Activated naive CD8-positive, alpha-beta T cell treated with anti-CD3 and anti-CD28 coated beads, Interleukin-2, amount 50 U/mL, for 24 hours (primary cell): Measurements from ENCODE around the gene POP4.
"Not testable (repeated sequence)": the region's sequence is repeated elsewhere in the genome, so short reads cannot be mapped to it uniquely, and the experiment has no call there.

Source experiments
- ATAC-seq: fragments of 150-1000 bp; cut with Tn5 transposase; one replicate; pipeline ENCODE4 v1.10.0; 2021
- DNase-seq: peaks from one replicate; pipeline ENCODE4 v3.0.0; 2021
- H3K27ac Mint-ChIP-seq: one replicate; pipeline ENCODE4 v1.8.0; 2021; ENCODE audit warnings: mild to moderate bottlenecking, mixed read lengths
- H3K27me3 Mint-ChIP-seq: one replicate; pipeline ENCODE4 v1.8.0; 2021; ENCODE audit warnings: mixed read lengths
- H3K36me3 Mint-ChIP-seq: one replicate; pipeline ENCODE4 v1.8.0; 2021; ENCODE audit warnings: low read depth, mixed read lengths
- H3K4me1 Mint-ChIP-seq: one replicate; pipeline ENCODE4 v1.8.0; 2021; ENCODE audit warnings: mixed read lengths
- H3K4me3 Mint-ChIP-seq: one replicate; pipeline ENCODE4 v1.8.0; 2021; ENCODE audit warnings: mild to moderate bottlenecking, moderate library complexity, mixed read lengths
- H3K9me3 Mint-ChIP-seq: one replicate; pipeline ENCODE4 v1.8.0; 2021; ENCODE audit warnings: mixed read lengths

POP4 gene, protein sequence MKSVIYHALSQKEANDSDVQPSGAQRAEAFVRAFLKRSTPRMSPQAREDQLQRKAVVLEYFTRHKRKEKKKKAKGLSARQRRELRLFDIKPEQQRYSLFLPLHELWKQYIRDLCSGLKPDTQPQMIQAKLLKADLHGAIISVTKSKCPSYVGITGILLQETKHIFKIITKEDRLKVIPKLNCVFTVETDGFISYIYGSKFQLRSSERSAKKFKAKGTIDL

DNA sequence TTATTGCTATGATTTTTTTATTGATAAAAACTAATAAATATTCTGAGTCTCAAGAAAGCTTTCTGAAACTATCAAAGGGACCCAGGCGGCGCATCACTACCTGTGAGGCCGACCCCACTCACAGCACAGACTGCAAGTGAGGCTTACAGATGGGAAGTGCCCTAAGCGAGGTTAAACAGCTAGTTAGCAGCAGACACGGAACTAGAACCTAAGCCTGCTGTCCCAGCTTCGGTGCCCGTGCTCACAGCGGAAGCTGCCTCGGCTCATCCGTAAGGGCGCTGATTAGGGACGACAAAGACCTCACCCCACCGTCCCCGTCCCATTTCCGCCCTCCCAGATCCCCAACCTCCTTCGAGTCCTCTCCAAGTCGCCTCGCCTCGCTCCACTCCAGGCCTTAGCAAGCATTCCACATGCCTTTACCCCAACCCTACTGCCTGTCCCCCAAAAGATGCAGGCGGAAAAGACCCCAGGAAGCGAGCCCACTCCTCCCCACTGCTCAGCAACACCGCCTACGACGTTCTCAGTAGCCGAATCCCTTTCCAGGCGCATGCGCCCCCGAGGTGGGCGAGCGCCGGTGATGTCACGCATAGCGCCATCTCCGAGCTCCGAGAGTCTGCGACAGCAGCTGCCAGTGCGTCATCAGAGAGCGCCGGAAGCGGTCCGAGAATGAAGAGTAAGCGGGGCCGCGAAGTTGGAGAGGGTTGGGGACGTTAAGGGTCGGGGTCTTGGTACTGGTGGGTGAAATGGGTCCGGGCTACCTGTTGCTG lies at the start of gene POP4:
POP4 (plus strand) TSS at position 631 of the 767 bp plus-strand sequence; CDS start at position 667, 36 bp downstream.
- Mint-ChIP-seq H3K9me3 (no peaks in the 10 kb centered on the region), H3K4me3 (peak within 1 kb of the TSS; percentile 100), H3K27ac (peak within 1 kb of the TSS; percentile 100), H3K36me3 (peaks cover 21% of the 10 kb centered on the region), H3K27me3 (peaks cover 3% of the 10 kb centered on the region), H3K4me1 (peaks cover 34% of the 10 kb centered on the region)
- ATAC-seq (peak; percentile 78), DNase-seq (peak; percentile 100)

DNA sequence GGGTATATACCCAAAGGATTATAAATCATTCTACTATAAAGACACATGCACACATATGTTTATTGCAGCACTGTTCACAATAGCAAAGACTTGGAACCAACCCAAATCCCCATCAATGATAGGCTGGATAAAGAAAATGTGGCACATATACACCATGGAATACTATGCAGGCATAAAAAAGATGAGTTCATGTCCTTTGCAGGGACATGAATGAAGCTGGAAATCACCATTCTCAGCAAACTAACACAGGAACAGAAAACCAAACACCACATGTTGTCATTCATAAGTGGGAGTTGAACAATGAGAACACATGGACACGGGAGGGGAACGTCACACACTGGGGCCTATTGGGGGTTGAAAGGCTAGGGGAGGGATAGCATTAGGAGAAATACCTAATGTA lies 47.0 kb upstream of the POP4 start:
- H3K4me1 Mint-ChIP-seq, H3K4me3 Mint-ChIP-seq, H3K27ac Mint-ChIP-seq, ATAC-seq, DNase-seq, H3K36me3 Mint-ChIP-seq: not testable (repeated sequence)
- H3K9me3 Mint-ChIP-seq: peaks cover 33% of the 10 kb centered on the region
- peaks cover 33% of the 10 kb centered on the region for H3K27me3 Mint-ChIP-seq

DNA sequence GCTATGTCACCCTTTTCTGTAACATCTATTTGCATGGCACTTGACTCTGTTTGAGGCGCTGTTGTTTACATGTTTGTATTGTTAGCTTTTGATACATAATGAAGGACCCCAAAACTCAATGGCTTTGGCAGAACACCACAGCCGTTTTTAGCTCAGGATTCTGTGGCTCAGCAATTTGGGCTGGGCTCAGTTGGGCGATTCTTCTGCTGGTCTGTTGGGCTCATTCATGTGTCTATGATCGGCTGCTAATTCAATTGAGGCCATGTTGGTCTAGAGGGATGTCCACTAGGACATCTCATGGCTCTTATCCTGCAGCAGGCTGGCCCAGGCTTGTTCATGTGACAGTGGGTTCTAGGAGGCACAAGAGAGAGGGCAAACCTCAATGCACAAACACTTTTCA lies 46.3 kb upstream of the POP4 start:
- Mint-ChIP-seq H3K9me3 (peaks cover 27% of the 10 kb centered on the region), H3K4me1 (peaks cover 4% of the 10 kb centered on the region)

DNA sequence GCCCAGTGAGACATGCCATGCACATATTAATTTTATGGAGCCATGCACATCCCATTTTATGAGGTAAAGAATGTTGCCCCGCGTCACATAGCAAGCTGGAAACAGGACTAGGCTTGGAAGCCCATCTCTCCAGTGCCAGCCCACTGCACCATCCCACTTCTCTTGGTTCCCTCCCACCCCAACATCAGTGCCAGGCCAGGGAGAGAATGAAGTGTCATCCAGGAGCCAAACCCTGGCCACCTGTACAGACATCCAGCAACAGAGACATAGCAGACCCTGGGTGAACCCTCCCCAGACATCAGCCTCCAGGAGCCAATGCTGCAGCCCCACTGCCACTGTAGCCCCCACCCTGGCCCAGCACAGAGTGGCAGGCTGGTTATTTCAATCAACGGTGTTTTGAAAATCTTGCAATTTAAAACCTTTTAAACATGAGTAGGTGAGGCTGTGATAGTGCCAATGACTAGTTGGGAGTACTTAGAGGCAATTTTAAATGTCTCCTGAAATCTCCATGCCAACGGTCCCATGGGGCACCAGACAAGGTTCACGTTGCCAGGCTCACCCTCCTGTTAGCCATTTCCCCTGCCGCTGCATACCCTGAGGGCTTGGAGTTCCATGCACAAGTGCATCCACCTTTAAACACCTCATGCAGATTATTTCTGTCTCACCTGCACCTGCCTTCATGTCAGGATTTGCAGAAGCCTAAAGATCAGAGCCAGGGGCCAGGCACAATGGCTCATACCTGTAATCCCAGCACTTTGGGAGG lies 45.6 kb upstream of the POP4 start:
- H3K4me1 Mint-ChIP-seq: peaks cover 11% of the 10 kb centered on the region
- no peak for DNase-seq
- peaks cover 33% of the 10 kb centered on the region for H3K27me3 Mint-ChIP-seq
- no peak overlapping the region for H3K4me3 Mint-ChIP-seq
- peaks cover 4% of the 10 kb centered on the region for H3K36me3 Mint-ChIP-seq
- peaks cover 19% of the 10 kb centered on the region for H3K9me3 Mint-ChIP-seq
- ATAC-seq: no peak
- no peak overlapping the region for H3K27ac Mint-ChIP-seq

More for the DNA sequence above, 46.3 kb upstream of the POP4 start:
- ATAC-seq (no peak), DNase-seq (no peak)
- Mint-ChIP-seq H3K27ac (no peak overlapping the region), H3K36me3 (peaks cover 4% of the 10 kb centered on the region), H3K4me3 (no peak overlapping the region), H3K27me3 (peaks cover 32% of the 10 kb centered on the region)

DNA sequence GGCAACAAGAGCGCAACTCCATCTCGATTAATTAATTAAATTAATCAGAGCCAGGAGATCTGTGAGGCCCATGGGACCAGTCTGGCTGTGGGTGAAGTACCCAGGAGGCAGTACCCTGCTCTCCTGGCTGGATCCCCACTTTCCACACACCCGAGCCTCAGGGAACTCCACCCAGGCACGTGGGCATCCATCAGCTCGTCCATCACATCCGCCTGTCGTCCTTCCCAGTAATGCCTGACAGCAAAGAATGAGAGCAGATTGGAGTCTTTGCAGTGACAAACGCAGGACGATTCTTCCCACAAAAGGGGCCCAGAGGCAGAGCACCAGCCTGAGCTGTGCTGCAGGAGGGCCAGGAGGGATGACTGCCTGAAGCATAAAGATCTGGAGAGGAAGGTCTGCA lies 44.5 kb upstream of the POP4 start:
- Mint-ChIP-seq H3K4me1 (peaks cover 15% of the 10 kb centered on the region), H3K4me3 (no peak overlapping the region), H3K27ac (no peak overlapping the region), H3K27me3 (peaks cover 35% of the 10 kb centered on the region), H3K9me3 (peaks cover 12% of the 10 kb centered on the region), H3K36me3 (peaks cover 4% of the 10 kb centered on the region)
- no peak for ATAC-seq
- no peak for DNase-seq

DNA sequence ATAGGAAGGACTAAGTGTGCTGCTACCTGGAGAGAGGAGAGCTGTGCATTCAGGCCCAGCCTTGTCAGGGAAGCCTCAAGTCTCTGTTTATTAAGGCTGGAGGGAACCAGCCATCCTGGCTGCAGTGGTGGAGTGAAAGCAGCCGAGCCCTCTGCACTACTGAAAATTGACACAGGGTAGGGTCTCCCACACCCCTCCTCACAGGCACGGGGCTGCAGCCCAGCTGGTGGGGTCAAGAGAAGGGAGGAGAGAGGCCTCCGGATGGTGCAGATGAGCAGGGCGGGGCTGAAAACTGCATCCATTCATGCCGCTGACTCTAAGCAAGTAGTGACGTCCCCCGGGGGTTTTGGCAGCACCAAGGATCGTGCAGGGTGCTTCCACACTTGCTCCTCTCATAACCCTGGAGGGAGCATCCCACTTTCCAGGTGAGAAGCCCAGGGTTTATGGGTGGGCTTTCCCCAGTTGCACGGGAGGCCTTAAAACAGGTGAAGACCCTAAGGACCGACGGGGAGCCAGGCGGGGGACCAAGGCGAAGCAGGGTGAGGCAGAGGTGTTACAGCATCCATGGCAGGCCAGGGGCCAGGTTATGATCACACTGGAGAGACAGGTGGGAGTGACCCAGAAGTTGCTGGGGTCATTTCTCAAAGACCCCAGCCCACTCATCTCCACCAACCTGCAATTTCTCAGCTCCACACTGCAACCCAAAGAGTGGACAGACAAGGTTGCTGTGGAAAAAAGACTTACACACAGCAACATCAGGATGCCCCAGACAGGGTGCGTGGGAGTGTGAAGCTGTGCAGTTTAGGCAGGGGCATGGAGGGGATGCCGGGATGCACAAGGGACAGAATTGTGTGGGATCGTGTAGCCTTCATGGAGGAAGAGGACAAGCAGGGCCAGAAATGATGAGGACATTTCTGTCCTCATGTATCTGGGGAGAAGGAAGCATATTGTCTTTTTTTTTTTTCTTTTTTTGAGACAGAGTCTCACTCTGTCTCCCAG lies 43.5 kb upstream of the POP4 start:
- Mint-ChIP-seq H3K27ac (no peak overlapping the region), H3K9me3 (peaks cover 10% of the 10 kb centered on the region), H3K4me1 (peaks cover 15% of the 10 kb centered on the region), H3K4me3 (no peak overlapping the region), H3K27me3 (peaks cover 31% of the 10 kb centered on the region), H3K36me3 (peaks cover 4% of the 10 kb centered on the region)
- ATAC-seq (no peak), DNase-seq (no peak)

DNA sequence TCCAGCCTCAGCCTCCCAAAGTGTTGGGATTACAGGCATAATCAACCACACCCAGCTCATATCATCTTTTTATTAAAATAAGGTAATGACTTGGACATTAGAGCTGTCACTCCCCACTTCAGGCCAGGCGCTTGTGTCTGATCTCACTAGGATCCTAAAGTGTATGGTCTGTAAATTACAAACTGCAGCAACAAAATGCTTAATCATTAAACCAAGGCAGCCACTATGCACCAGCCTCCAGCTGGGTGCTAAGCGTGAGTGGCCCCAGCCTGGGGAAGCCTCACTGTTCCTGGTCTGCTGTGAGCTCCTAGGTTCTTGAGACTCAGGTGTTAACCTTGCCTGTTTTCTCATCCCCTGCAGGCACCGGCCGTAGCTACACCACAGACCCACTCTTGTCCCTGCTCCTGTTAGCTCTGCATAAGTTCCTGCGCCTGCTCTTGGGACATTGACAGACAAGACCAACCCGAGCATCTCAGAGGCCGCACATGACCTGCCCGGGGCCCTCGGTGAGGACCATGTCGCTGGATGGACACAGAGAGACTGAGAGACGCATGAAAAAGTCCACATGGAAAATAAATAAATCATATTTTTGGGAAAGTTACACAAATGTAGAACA lies 42.5 kb upstream of the POP4 start:
- Mint-ChIP-seq H3K9me3 (peaks cover 4% of the 10 kb centered on the region), H3K27ac (no peak overlapping the region), H3K4me1 (peaks cover 15% of the 10 kb centered on the region), H3K27me3 (peaks cover 34% of the 10 kb centered on the region), H3K4me3 (no peak overlapping the region), H3K36me3 (peaks cover 4% of the 10 kb centered on the region)
- no peak for DNase-seq
- ATAC-seq: no peak

DNA sequence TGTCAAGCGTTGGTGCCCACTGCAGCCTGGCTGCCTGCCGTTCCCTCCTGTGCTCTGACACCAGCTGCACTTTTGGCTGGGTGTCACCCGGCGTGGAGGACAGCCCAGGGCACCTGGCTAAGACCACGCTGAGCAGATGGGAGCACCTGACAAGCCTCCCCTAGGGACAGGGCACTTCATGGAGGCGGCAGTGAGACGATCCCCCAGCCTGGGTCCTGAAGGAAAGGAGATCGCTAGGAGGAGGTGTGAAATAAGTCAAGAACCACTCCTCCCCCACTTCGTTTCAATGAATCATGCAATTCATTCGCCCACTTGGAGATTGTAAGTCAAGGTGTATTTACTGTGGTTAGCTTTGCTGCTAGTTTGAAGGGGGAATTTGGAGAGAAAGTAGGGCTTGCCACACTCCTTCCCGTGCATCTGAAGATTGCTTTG lies 41.5 kb upstream of the POP4 start:
- no peaks in the 10 kb centered on the region for H3K9me3 Mint-ChIP-seq
- ATAC-seq: peak; percentile 74
- H3K36me3 Mint-ChIP-seq: no peaks in the 10 kb centered on the region
- H3K4me3 Mint-ChIP-seq: no peak overlapping the region
- no peak for DNase-seq
- no peak overlapping the region for H3K27ac Mint-ChIP-seq
- H3K4me1 Mint-ChIP-seq: peaks cover 20% of the 10 kb centered on the region
- peaks cover 32% of the 10 kb centered on the region for H3K27me3 Mint-ChIP-seq

DNA sequence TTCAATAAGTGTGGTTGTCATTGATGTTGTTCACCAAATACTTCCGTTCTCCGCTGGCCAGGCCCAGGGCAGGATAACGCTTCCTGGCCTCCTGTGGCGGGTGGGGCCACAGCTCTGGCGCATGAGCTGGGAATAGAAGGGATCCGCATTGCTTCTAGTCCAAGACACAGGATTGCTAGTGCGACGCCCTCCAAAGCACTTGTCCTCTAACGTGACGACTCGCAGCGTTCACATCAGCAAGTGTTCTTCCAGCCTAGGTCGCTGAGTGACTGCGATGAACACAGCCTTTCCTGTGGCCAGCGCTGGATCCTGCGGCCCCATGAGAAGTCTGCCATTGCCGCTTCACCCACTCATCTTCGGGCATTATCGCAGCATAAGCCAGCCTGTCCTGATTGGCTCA lies 40.9 kb upstream of the POP4 start:
- Mint-ChIP-seq H3K9me3 (no peaks in the 10 kb centered on the region), H3K4me3 (no peak overlapping the region), H3K27ac (no peak overlapping the region), H3K36me3 (no peaks in the 10 kb centered on the region), H3K4me1 (peaks cover 22% of the 10 kb centered on the region), H3K27me3 (peaks cover 34% of the 10 kb centered on the region)
- no peak for DNase-seq
- ATAC-seq: no peak

DNA sequence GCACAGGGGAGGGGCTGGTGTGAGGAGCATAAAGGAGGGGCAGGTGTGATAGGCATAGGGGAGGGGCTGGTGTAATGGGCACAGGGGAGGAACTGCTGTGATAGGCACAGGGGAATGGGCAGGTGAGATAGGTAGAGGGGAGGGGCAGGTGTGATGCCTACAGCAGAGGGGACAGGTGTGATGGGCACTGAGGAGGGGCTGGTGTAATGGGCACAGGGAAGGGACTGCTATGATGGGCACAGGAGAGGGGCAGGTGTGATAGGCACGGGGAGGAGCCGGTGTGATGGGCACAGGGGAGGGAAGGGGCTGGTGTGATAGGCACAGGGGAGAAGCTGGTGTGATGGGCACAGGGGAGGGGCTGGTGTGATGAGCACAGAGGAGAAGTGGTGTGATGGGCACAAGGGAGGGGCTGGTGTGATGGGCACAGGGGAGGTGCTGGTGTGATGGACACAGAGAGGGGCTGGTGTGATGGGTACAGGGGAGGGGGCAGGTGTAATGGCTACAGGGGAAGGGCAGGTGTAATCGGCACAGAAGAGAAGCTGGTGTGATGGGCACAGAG lies 39.5 kb upstream of the POP4 start:
- peaks cover 22% of the 10 kb centered on the region for H3K4me1 Mint-ChIP-seq
- H3K9me3 Mint-ChIP-seq: no peaks in the 10 kb centered on the region
- DNase-seq (no peak), ATAC-seq (no peak)
- H3K27me3 Mint-ChIP-seq: peaks cover 44% of the 10 kb centered on the region
- H3K4me3 Mint-ChIP-seq: no peak overlapping the region
- no peaks in the 10 kb centered on the region for H3K36me3 Mint-ChIP-seq
- H3K27ac Mint-ChIP-seq: no peak overlapping the region

DNA sequence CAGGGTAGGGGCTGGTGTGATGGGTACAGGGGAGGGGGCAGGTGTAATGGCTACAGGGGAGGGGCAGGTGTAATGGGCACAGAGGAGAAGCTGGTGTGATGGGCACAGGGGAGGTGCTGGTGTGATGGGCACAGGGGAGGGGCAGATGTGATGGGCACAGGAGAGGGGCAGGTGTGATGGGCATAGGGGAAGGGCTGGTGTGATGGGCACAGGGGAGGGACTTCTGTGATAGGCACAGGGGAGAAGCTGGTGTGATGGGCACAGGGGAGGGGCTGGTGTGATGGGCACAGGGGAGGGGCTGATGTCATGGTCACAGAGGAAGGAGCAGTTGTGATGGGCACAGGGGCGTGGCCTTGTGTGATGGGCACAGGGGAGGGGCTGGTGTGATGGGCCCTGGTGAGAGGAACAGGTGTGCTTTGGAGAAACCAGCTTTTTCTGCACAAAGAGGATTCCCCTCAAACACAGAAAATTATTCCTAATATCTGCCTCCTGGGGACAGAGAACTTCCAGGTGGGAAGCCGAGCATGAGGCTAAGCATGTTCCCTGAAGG lies 38.6 kb upstream of the POP4 start:
- Mint-ChIP-seq H3K36me3 (no peaks in the 10 kb centered on the region), H3K4me3 (no peak overlapping the region), H3K27ac (no peak overlapping the region), H3K27me3 (peaks cover 46% of the 10 kb centered on the region), H3K9me3 (no peaks in the 10 kb centered on the region), H3K4me1 (peaks cover 22% of the 10 kb centered on the region)
- ATAC-seq (no peak), DNase-seq (no peak)

DNA sequence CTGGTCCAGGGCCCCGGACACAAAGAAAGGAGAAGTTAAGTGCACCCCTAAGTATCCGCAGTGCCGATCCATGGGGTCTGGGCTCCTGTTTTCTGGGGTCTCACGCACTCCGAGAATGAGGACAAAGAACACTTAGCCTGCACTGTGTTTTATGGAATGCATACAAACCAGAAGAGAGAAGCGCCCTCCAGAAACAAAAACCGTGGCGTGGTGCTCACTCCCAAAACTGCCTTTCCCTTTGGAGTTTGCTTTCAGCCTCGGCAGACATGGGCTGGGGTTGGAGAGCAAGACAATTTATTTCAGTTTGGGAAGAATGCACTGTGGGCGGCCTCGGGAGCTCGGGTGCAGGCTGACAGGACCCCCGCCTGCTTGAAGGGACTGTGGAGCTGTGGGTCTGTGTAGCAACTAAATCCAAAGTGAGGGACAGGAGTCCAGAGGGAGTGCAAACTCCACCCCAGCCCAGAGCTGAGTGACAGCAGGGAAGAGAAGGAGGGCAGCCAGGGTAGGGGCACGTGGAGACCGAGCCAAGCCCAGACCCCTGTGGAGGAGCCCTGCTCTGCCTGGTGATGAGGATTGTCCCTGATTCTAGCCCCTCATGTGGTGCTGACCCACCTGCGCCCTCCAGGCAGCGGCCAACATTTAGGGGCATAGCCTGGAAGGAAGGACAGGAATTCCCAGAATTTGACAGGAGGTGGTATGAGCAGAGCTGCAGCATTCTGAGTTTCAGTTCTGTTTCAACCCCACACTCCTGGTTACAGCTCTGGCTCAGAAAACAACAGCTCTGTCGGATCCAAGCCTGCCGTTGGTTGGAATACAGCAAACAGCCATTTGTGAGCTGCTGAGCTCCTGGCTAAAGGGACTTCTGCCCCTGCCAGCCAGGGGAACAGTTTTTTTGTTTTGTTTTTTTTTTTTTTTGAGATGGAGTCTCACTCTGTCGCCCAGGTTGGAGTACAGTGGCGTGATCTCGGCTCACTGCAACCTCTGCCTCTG lies 37.8 kb upstream of the POP4 start:
- Mint-ChIP-seq H3K4me1 (peaks cover 22% of the 10 kb centered on the region), H3K36me3 (no peaks in the 10 kb centered on the region), H3K27ac (no peak overlapping the region), H3K9me3 (no peaks in the 10 kb centered on the region), H3K27me3 (peaks cover 46% of the 10 kb centered on the region), H3K4me3 (no peak overlapping the region)
- DNase-seq: no peak
- no peak for ATAC-seq
